GM12878 (cell line): ENCODE results near the gene ALG3. TPM values are rescaled to one million over a fixed set of nuclear protein-coding genes. Genes with fewer than 3 reads are reported as not detected.

ENCODE experiments used
- ATAC-seq: fragments of 200-7000 bp; cut with Tn5 transposase; 3 replicates; pipeline ENCODE4 v1.9.1; 2020; ENCODE audit warnings: mild to moderate bottlenecking, moderate library complexity
- BruUV-seq: library from RNA; stranded (reverse); fragments of 400-500 nt; replicated peaks from 2 replicates; lab custom pipeline; 2021; lab: Mats Ljungman, UMichigan
- CTCF ChIA-PET: fragments of 300-600 bp; sonication (Branson Sonifier 250); formaldehyde crosslinking; extraction: SDS; loops from one replicate; lab custom pipeline; 2021; ENCODE audit warnings: inconsistent platforms; lab: Yijun Ruan, JAX
- POLR2A ChIA-PET: fragments of 350-600 bp; formaldehyde crosslinking; extraction: SDS; loops from one replicate; lab custom pipeline; 2021; ENCODE audit warnings: inconsistent platforms; lab: Charles Lee
- RAD21 ChIA-PET: fragments of 300-600 bp; sonication (Branson Sonifier 250); formaldehyde crosslinking; loops from one replicate; lab custom pipeline; 2023; ENCODE audit warnings: antibody characterized with exemption; ENCODE audit not compliant: unreplicated experiment; lab: Charles Lee
- SMC1A ChIA-PET: fragments of 300-600 bp; sonication (Branson Sonifier 250); formaldehyde crosslinking; loops from one replicate; lab custom pipeline; 2023; ENCODE audit not compliant: unreplicated experiment, uncharacterized antibody; lab: Charles Lee
- DNase-seq: peaks from one replicate; pipeline ENCODE4 v3.0.0-alpha.2; 2011; ENCODE audit warnings: low read depth, low spot score
- FAIRE-seq: peaks from 3 replicates; lab custom pipeline; 2011; peaks lifted over from hg19 to GRCh38; lab: Jason Lieb, UNC
- H2AFZ ChIP-seq: 2 replicates; pipeline ENCODE4 v1.6.0; 2011; ENCODE audit warnings: low read depth, low read length, control low read depth; ENCODE audit not compliant: control insufficient read depth
- H3K27ac ChIP-seq: 2 replicates; pipeline ENCODE4 v1.5.1; 2011; ENCODE audit warnings: control low read depth; ENCODE audit not compliant: control insufficient read depth, insufficient read depth
- H3K27me3 ChIP-seq, 2 experiments: replicated peaks in 1 of 2; 2 replicates each; pipeline versions ENCODE4 v1.6.0 to v1.6.1; 2011; ENCODE audit warnings: low read length in 1 of 2; ENCODE audit not compliant: control insufficient read depth in 2 of 2, insufficient read depth in 2 of 2
- H3K36me3 ChIP-seq, 2 experiments: 2 replicates each; pipeline ENCODE4 v1.5.1; 2011; ENCODE audit warnings: low read length in 1 of 2; ENCODE audit not compliant: control insufficient read depth in 2 of 2, insufficient read depth in 2 of 2
- H3K4me1 ChIP-seq: 2 replicates; pipeline ENCODE4 v1.6.1; 2011; ENCODE audit warnings: mild to moderate bottlenecking, low read length, moderate library complexity, mixed read lengths; ENCODE audit not compliant: control insufficient read depth, insufficient read depth
- H3K4me2 ChIP-seq: 2 replicates; pipeline ENCODE4 v1.6.0; 2011; ENCODE audit warnings: control low read depth; ENCODE audit not compliant: control insufficient read depth, insufficient read depth
- H3K4me3 ChIP-seq: fragments of 200-600 bp; sonication (generic); 2 replicates; pipeline ENCODE4 v1.5.1; 2016
- H3K79me2 ChIP-seq: 2 replicates; pipeline ENCODE4 v1.6.0; 2011; ENCODE audit warnings: low read length; ENCODE audit not compliant: control insufficient read depth, insufficient read depth
- H3K9ac ChIP-seq: 2 replicates; pipeline ENCODE4 v1.8.0; 2011; ENCODE audit warnings: low read length, control low read depth, mixed read lengths; ENCODE audit not compliant: control insufficient read depth, insufficient read depth
- H3K9me3 ChIP-seq: replicated peaks from 3 replicates; pipeline ENCODE4 v1.5.1; 2011; ENCODE audit warnings: mild to moderate bottlenecking, low read length; ENCODE audit not compliant: control insufficient read depth, insufficient read depth
- H4K20me1 ChIP-seq: 2 replicates; pipeline ENCODE4 v1.6.0; 2011; ENCODE audit not compliant: control insufficient read depth, insufficient read depth
- ATF3 ChIP-seq: IDR thresholded peaks from 2 replicates; pipeline ENCODE4 v1.6.1; 2011; ENCODE audit warnings: low read depth, mild to moderate bottlenecking, low read length, moderate library complexity, borderline replicate concordance; ENCODE audit errors: extremely low read depth
- GATAD2B ChIP-seq: fragments of 450-650 bp; conservative IDR thresholded peaks from 2 replicates; pipeline ENCODE4 v1.6.1; 2017; ENCODE audit warnings: low read depth, mild to moderate bottlenecking, moderate library complexity
- HCFC1 ChIP-seq: fragments of 150-350 bp; IDR thresholded peaks from 2 replicates; pipeline ENCODE4 v1.6.1; 2014; ENCODE audit warnings: low read length
- JUNB ChIP-seq: IDR thresholded peaks from 2 replicates; pipeline ENCODE4 v1.6.1; 2016; ENCODE audit warnings: antibody characterized with exemption, mild to moderate bottlenecking
- NR2C1 ChIP-seq: fragments of 450-650 bp; IDR thresholded peaks from 2 replicates; pipeline ENCODE4 v1.6.1; 2017; ENCODE audit warnings: antibody characterized with exemption, mild to moderate bottlenecking, moderate library complexity
- SIN3A ChIP-seq: IDR thresholded peaks from 2 replicates; pipeline ENCODE4 v1.6.1; 2012; ENCODE audit warnings: low read depth, low read length, improper control_type of control experiment
- TCF3 ChIP-seq: IDR thresholded peaks from 2 replicates; pipeline ENCODE4 v1.6.1; 2012; ENCODE audit warnings: low read depth, mild to moderate bottlenecking, low read length, borderline replicate concordance; ENCODE audit not compliant: insufficient read depth
- WGBS: methylation state at CpG from one replicate; pipeline ENCODE4 v1.1.6; 2016; ENCODE audit warnings: low lambda C conversion rate; ENCODE audit not compliant: insufficient replicate concordance, insufficient coverage; ENCODE audit errors: missing lambda C conversion rate; 5-methylcytosine and 5-hydroxymethylcytosine counted together
- in situ Hi-C: fragments of 300-500 bp; cut with MboI; formaldehyde crosslinking; loops from 9 replicates; pipeline ENCODE4 v1.14.3; 2018; ENCODE audit warnings: mixed read lengths
- intact Hi-C: fragments of 100-400 bp; cut with micrococcal nuclease; formaldehyde crosslinking; loops from one replicate; pipeline ENCODE4 v1.14.2; 2022; ENCODE audit not compliant: unreplicated experiment
- polyA plus RNA-seq, 11 experiments: library from polyadenylated mRNA; depleted of rRNA in 4 of 11; unstranded in 6 of 11; stranded (reverse) in 5 of 11; fragments of >200 nt; fragmentation: Nextera tagmentation in 4 of 11; fragmentation: Illumina TruSeq in 1 of 11; extraction: Ambion mirVana in 4 of 11; extraction: Trizol in 1 of 11; gene quantifications; 1 replicate in 1 of 11; 2 replicates in 10 of 11; pipeline versions ENCODE4 v1.2.1 to v1.2.3, GENCODE V29; 2011 to 2016; ENCODE audit warnings: inconsistent platforms in 2 of 11, missing spikeins in 2 of 11, low read depth in 1 of 11
- total RNA-seq, 4 experiments: library from RNA; depleted of rRNA in 3 of 4; stranded (reverse); fragments of >200 nt in 3 of 4; fragmentation: Illumina TruSeq in 1 of 4; extraction: Trizol in 1 of 4; gene quantifications; 2 replicates each; pipeline versions ENCODE4 v1.2.1 to v1.2.3, GENCODE V29; 2013 to 2021
- TF ChIP-seq, protein P1 (sequence below): fragments of 450-650 bp; IDR thresholded peaks from 2 replicates; pipeline ENCODE4 v1.6.1; 2017; ENCODE audit warnings: borderline replicate concordance

Gene ALG3
- total and polyA plus RNA-seq, 10 of the 15 experiments (the other 5 are each of a cell fraction or from before 2014, with no cell fraction given) = 13.6 to 84.7 (median 39.4) TPM

- ATAC-seq = no peak
- H2AFZ ChIP-seq = no peak overlapping the region
- intact Hi-C loops = no loop called here
- DNase-seq = no peak
- TF ChIP-seq GATAD2B (no peak), JUNB (no peak), TCF3 (no peak), NR2C1 (no peak), ATF3 (no peak), HCFC1 (no peak), SIN3A (no peak)
- TF ChIP-seq, protein P1, sequence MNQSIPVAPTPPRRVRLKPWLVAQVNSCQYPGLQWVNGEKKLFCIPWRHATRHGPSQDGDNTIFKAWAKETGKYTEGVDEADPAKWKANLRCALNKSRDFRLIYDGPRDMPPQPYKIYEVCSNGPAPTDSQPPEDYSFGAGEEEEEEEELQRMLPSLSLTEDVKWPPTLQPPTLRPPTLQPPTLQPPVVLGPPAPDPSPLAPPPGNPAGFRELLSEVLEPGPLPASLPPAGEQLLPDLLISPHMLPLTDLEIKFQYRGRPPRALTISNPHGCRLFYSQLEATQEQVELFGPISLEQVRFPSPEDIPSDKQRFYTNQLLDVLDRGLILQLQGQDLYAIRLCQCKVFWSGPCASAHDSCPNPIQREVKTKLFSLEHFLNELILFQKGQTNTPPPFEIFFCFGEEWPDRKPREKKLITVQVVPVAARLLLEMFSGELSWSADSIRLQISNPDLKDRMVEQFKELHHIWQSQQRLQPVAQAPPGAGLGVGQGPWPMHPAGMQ = no peak
- TF ChIP-seq, all 136 proteins: peak for 0
- H3K9me3 ChIP-seq = no peaks in the 10 kb centered on the region
- 56% methylated on average over 11 of the region's 11 CpGs for WGBS
- H3K9ac ChIP-seq = no peak overlapping the region
- no peaks in the 10 kb centered on the region for H3K79me2 ChIP-seq
- ChIA-PET SMC1A (no interaction called here), CTCF (interaction anchor here (1.0 kb wide), 1 partner anchor 41 kb away, joined by 3 read pairs; no protein-coding TSS in a partner anchor), POLR2A (interaction anchor here (0.5 kb wide), 1 partner anchor 457 kb away, joined by 4 read pairs; no protein-coding TSS in a partner anchor), RAD21 (no interaction called here)
- no peak overlapping the region for H3K4me3 ChIP-seq
- no peak overlapping the region for H3K27ac ChIP-seq
- H4K20me1 ChIP-seq = no peaks in the 10 kb centered on the region
- peaks cover 2 to 4% of the 10 kb centered on the region in 2 experiments; a peak in 2 of 4 replicates for H3K27me3 ChIP-seq
- in situ Hi-C loops = no loop called here
- H3K36me3 ChIP-seq = no peaks in the 10 kb centered on the region
- BruUV-seq = no TSS peak
- no peak overlapping the region for H3K4me2 ChIP-seq
- H3K4me1 ChIP-seq = no peaks in the 10 kb centered on the region
- no peak for FAIRE-seq
These were observed 39.4 kb downstream of the ALG3 start for GRCh38 chr3:184209146-184209923.
